Nucleus accumbens (tissue), 56 donors: ENCODE measurements around the gene SAP25.
A peak's percentile ranks its signal among the peaks of the same experiment; 100 is the strongest.
"Not testable (repeated sequence)": the region's sequence is repeated elsewhere in the genome, so short reads cannot be mapped to it uniquely, and the experiment has no call there.

Experiments
- DNase-seq, 56 donors: peaks; one replicate each; lab custom pipeline; 2025; lab: John Stamatoyannopoulos, UW

The SAP25 gene

DNA sequence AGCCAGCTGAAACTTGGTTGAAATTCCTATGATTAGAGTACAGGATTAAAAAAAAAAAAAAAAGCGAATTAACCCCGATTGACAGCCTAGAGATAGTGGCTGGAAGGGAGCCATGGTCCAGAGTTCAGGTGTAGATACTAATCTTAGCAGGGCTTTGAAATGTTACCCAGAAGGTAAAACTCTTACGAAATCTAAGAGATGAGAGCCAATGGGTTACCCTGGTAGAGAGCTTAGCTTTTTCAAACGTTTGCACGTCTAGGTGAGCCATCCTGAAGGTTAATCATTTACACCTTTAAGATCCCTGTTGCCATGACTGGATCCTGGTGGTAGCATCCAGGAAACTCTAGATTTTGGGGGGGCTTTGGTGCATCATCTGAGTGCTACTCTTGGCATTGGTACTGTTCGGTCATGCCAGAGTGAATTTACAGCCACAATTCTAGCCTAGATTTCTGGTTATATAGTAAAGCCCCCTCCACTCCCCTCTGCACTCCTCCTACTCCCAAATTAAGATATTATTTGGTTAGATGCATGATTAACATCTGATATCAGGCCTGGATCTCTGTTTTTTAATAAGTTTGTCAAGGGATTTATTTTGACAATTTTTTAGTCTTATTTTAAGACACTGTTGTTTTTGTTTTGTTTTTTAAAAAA lies 33.5 kb downstream of the SAP25 start:
- DNase-seq: no peak

DNA sequence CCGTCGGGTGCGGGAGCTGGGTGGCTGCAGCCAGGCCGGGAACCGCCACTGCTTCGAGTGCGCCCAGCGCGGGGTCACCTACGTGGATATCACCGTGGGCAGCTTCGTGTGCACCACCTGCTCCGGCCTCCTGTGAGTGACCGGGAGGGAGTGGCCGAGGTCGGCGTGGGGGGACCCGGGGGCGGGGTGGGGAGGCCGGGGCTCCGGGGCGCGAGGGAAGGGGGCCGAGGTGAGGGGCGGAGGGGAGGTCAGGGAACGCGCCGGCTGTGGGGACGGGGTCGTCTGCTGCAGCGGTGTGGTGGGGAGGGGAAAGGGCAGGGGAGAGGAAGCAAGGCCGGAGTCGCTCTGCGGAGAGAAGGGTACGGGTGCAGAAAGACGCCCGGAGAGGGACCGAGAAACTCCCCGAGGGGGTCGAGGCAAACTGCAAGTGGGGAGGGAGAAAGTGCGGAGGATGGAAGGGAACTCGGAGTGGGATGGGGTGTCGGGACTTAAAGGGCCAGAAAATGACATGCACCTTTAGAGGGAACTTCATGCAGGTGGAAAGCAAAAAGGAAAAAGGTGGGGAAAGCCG lies 34.2 kb downstream of the SAP25 start:
- DNase-seq: peak in 2 of 56 donors; percentile 11 to 44

GRCh38 chr7:100538654-100539435 lies 34.9 kb downstream of the SAP25 start, which contains the start of gene AGFG2:
AGFG2 (plus strand) TSS chr7:100539203; CDS start chr7:100539347, 144 bp downstream.
- DNase-seq: peak; percentile 90 to 100 (median 100)

DNA sequence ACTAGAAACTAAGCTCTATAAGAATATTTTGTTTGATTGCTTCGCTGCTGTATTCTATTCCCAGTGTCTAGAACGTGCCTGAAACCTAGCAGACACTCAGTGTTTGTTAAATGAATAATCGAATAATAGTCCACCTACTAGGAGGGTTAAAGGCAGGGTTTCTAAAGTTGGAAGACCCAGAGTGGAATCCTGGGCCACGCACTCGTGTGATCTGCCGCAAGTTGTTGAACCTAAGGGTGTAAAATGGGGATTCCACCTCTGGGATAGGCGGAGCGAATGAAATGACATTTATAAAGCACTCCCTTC lies 35.4 kb downstream of the SAP25 start:
- DNase-seq: no peak

DNA sequence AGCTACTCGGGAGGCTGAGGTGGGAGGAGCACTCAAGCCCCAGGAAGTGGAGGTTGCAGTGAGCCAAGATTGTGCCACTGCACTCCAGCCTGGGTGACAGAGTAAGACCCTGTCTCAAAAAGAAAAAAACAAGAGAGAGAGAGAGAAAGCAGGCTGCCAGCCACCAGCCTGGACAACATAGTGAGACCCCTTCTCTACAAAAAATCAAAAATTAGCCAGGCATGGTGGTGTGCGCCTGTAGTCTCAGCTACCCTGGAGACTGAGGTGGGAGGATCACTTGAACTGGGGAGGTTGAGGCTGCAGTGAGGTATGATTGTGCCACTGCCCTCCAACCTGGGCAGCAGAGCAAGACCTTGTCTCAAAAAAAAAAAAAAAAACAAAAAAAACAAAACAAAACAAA lies 37.0 kb downstream of the SAP25 start:
- not testable (repeated sequence) for DNase-seq

- not testable (repeated sequence) for DNase-seq
Measured at GRCh38 chr7:100535982-100536381, 37.7 kb downstream of the SAP25 start.

- DNase-seq: no peak
Measured at GRCh38 chr7:100532165-100533022, 41.3 kb downstream of the SAP25 start.

DNA sequence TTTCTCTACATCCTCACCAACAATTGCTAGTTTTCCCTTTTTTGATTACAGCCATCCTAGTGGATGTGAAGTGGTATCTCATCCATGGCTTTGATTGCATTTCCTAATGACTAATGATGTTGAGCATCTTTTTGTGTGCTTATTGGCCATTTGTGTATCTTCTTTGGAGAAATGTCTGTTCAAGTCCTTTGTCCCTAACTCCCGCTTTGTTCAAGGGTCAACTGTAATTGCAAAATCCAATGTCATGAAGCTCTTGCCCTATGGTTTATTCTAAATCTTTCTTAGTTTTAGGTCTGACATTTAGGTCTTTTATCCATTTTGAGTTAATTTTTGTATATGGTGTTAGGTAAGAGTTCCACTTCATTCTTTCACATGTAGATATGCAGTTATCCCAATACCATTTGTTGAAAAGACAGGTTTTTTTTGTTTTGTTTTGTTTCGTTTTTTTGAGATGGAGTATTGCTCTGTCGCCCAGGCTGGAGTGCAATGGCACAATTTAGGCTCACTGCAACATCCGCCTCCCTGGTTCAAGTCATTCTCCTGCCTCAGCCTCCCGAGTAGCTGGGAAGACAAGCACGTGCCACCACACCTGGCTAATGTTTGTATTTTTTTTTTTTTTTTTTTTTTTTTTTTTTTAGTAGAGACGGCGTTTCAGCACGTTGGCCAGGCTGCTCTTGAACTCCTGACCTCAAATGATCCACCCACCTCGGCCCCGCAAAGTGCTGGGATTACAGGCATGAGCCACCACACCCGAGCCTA lies 45.4 kb downstream of the SAP25 start:
- not testable (repeated sequence) for DNase-seq

DNA sequence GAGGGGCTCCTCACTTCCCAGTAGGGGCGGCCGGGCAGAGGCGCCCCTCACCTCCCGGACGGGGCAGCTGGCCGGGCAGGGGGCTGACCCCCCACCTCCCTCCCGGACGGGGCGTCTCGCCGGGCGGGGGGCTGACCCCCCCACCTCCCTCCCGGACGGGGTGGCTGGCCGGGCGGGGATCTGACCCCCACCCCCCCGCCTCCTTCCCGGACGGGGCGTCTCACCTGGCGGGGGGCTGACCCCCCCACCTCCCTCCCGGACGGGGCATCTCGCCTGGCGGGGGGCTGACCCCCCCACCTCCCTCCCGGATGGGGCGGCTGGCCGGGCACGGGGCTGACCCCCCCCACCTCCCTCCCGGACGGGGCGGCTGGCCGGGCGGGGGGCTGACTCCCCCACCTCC lies 50.5 kb downstream of the SAP25 start:
- not testable (repeated sequence) for DNase-seq
